ENCODE data around the gene NRN1. TPM values are rescaled to one million over a fixed set of nuclear protein-coding genes. Genes with fewer than 3 reads are reported as not detected.

The NRN1 gene
- total RNA-seq, 1 donor from 2014 or later: 34.5 TPM

DNA sequence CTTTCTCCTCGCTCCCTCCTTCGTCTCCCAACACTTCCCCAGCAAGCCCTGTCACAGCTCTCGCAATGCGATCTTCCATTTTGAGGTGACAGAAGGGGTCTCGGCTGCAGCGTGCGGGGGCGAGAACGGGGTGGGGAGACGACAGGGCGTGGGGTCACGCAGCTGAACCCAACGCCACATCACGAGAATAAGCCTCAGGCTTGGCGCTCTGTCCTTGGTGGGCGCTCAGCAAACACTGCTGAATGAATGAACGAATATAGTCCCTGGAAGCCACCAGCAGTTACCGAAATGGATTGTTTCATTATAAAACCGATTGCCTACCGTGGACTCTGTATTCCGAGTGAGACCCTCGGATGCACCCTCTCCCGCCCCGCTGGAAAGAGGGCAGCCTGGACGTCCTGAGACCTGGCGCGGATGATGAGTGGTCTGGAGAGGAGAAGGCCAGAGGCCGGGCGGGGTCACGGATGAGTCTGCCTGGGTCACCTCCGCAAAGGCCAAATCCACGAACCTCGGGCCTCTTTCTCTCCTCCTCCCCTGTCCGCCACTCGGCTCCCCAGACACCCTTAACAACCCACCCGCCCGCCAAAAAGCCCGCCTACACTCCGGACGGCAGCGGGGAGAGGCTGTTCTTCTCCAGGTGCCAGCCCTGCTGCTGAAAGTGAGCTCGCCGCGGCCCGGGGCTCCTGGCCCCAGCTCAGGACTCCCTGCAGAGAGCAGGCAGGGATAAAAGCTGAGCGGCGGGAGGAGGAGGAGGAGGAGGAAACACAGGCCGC, 3.7 kb downstream of the NRN1 start:
- no peak for DNase-seq (ENCODE audit: extremely low read depth, low read depth, low spot score)

DNA sequence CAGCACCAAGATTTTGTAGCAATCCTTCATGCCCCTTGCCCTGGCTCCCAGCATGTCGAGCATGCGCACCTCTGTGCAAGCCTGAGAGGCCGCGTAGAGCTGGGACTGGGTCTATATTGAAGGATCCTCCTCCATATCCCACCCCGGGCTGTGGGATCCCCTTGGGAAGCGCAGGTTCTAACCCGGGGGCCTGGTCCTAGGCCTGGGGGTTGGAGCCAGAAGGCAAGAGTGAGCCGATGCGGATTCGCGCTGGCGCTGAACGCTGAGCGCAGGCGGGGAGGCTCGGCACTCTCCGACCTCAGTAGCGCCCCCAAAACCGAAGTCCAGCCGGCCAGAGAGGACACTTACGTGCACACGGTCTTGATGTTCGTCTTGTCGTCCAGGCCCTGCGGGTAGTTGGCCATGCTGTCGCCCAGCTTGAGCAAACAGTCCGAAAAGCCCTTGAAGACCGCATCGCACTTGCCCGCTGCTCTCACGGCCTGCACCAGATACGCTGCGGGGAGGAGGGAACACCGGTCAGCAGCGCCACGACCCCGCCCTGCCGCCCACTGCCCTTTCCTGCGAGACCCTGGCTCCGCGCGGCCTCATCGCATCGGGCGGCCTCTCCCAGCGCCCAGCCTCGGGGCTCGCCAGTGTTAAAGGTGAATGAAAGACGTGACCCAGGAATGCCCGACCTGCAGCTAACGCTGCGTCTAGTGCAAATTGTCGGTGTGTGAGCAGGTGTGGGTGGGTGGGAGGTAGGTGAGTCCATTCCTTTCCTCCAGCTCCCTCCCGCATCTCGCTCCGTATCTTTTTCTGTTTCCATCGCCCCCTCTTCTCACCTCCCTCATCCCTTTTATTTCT, 4.5 kb downstream of the NRN1 start:
- no peak for DNase-seq (ENCODE audit: extremely low read depth, low read depth, low spot score)

GRCh38 chr6:6001443-6001842, 5.3 kb downstream of the NRN1 start:
- no peak for DNase-seq (ENCODE audit: extremely low read depth, low read depth, low spot score)

- no peak for DNase-seq (ENCODE audit: extremely low read depth, low read depth, low spot score)
Measured at GRCh38 chr6:5999688-6000608, 6.8 kb downstream of the NRN1 start.

DNA sequence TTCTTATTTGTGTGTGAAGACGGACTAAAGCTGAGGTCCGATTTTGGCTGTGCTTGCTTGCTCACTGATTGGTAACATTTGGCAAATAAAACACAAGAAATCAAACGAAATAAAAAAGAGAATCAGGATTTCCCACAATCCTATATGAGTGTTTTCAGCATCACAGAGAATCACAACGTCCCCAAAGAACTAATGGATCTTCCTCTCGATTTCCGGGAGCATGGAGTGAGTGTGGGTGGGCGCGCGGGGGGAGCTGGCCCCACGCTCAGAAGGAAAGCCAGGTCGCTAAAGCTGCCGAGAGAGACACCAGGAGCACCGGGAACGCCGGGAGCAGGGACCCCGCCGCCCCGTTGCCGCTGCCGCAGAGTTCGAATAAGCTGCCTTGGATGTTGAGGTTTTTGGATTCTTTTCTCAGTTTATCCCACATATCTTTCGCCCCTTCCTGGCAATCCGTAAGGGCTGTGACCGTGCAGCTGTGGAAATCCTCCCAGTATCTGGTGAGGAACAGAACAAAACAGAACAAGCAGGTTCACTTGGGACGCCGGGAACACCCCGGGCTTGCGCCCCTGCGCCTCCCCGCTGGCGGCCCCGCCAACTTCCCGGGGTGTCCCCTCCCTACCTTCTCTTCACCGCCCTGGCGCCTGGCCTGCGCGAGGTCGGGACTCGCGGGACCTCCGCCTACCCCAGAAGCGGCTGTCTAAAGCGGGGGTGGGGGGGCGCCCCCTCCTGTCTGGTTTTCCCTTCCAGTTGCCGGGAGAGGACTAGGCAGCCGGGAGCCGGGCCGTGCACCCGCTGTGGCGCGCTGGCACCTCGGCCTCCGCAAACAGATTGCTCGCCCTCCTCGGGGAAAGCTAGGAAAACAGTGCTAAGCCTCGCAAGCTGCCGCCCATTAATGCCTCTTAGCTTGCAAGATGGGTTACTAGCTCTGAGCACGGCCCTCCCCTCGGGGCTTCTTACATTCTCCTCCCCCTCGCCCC, 7.7 kb downstream of the NRN1 start:
- no peak for DNase-seq (ENCODE audit: extremely low read depth, low read depth, low spot score)

GRCh38 chr6:5998236-5998635, 8.5 kb downstream of the NRN1 start:
- DNase-seq (ENCODE audit: extremely low read depth, low read depth, low spot score): no peak

- DNase-seq (ENCODE audit: extremely low read depth, low read depth, low spot score): no peak
Measured at GRCh38 chr6:5997420-5997987, 9.2 kb downstream of the NRN1 start.

- no peak for DNase-seq (ENCODE audit: extremely low read depth, low read depth, low spot score)
Measured at GRCh38 chr6:5996714-5997419, 9.9 kb downstream of the NRN1 start.

GRCh38 chr6:5995949-5996713, 10.6 kb downstream of the NRN1 start:
- no peak for DNase-seq (ENCODE audit: extremely low read depth, low read depth, low spot score)

- no peak for DNase-seq (ENCODE audit: extremely low read depth, low read depth, low spot score)
Measured at GRCh38 chr6:5995658-5995948, 11.1 kb downstream of the NRN1 start.

GRCh38 chr6:5994999-5995657, 11.6 kb downstream of the NRN1 start:
- DNase-seq (ENCODE audit: extremely low read depth, low read depth, low spot score): no peak

- DNase-seq (ENCODE audit: extremely low read depth, low read depth, low spot score): no peak
Measured at GRCh38 chr6:5994234-5994998, 12.3 kb downstream of the NRN1 start.

GRCh38 chr6:5992551-5993225, 14.0 kb downstream of the NRN1 start:
- DNase-seq (ENCODE audit: extremely low read depth, low read depth, low spot score): no peak

DNA sequence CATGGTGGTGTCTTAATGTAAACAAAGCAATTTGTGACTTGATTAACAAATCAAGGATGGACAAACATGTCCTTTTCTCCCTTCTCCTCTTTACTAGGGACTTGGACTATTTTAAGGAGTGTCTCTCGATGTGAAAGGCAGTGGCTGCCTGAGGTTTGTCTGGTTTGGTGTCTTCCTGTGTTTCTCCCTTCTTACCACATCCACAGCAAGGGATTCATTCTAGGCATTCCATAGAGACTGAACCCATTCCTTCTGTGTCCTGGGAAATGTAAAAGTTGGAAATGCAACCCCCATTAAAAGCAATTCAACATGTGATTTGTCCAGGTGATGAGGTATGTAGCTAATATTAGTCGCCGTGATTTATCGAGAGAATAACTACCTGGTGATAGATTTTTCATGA, 15.9 kb downstream of the NRN1 start:
- no peak for DNase-seq (ENCODE audit: extremely low read depth, low read depth, low spot score)

- no peak for DNase-seq (ENCODE audit: extremely low read depth, low read depth, low spot score)
Measured at GRCh38 chr6:5989141-5989723, 17.5 kb downstream of the NRN1 start.

- no peak for DNase-seq (ENCODE audit: extremely low read depth, low read depth, low spot score)
Measured at GRCh38 chr6:5986861-5987260, 19.9 kb downstream of the NRN1 start.

All from glomerular endothelial cell (primary cell).